Psoas muscle (tissue), 8 donors: ENCODE data around the gene UBE2J2. TPM values are rescaled to one million over a fixed set of nuclear protein-coding genes. Genes with fewer than 3 reads are reported as not detected.

Source experiments
- ATAC-seq, 4 donors: fragments of 200-7000 bp; cut with Tn5 transposase; one replicate each; pipeline ENCODE4 v1.9.1; 2020; ENCODE audit warnings: moderate library complexity in 3 of 4, mild to moderate bottlenecking in 2 of 4
- DNase-seq, 2 donors: peaks; one replicate each; pipeline ENCODE4 v3.0.0-alpha.2; 2020
- H3K27ac ChIP-seq: fragments of 200-600 bp; one replicate; pipeline ENCODE4 v1.8.0; 2022
- H3K27me3 ChIP-seq, 3 donors: fragments of 200-600 bp in 1 of 3; one replicate each; pipeline versions ENCODE4 v1.6.1 to v1.8.0; 2013 to 2022; ENCODE audit warnings: low read length in 2 of 3, mild to moderate bottlenecking in 2 of 3, moderate library complexity in 1 of 3; ENCODE audit not compliant: insufficient read depth in 3 of 3
- H3K36me3 ChIP-seq, 2 donors: fragments of 200-600 bp in 1 of 2; one replicate each; pipeline versions ENCODE4 v1.6.1 to v1.8.0; 2013 to 2022; ENCODE audit warnings: low read depth in 1 of 2, mild to moderate bottlenecking in 1 of 2, moderate library complexity in 1 of 2; ENCODE audit not compliant: insufficient read depth in 1 of 2
- H3K4me1 ChIP-seq: fragments of 200-600 bp; one replicate; pipeline ENCODE4 v1.8.0; 2022
- H3K4me3 ChIP-seq: fragments of 200-600 bp; one replicate; pipeline ENCODE4 v1.8.0; 2022; ENCODE audit warnings: mild to moderate bottlenecking
- H3K9me3 ChIP-seq: fragments of 200-600 bp; one replicate; pipeline ENCODE4 v1.8.0; 2022
- CTCF ChIP-seq: fragments of 200-600 bp; IDR thresholded peaks from one replicate; pipeline ENCODE4 v1.8.0; 2022; ENCODE audit warnings: antibody characterized with exemption
- WGBS, 3 donors: extraction: QIAGEN DNeasy Blood & Tissue Kit; methylation state at CpG; one replicate each; pipeline versions ENCODE4 v1.1.6 to v1.1.7; 2013; 5-methylcytosine and 5-hydroxymethylcytosine counted together
- intact Hi-C, 2 donors: fragments of 100-400 bp; cut with DNase I; formaldehyde crosslinking; loops; one replicate each; pipeline versions ENCODE4 v1.11.0 to v1.14.2; 2022
- polyA plus RNA-seq, 3 donors: library from polyadenylated mRNA; stranded (reverse); fragments of 200-250 nt; gene quantifications; one replicate each; pipeline ENCODE4 v1.2.3, GENCODE V29; 2013
- total RNA-seq, 4 donors: library from RNA; stranded (reverse); fragmentation: NEBNext Ultra II Directional in 2 of 4; extraction: Animal tissue kit (Norgen Biotek cat#: 25700) in 2 of 4; gene quantifications; one replicate each; pipeline versions ENCODE4 v1.2.1 to v1.2.4, GENCODE V29; 2021 to 2023
- donor health status: healthy with polysubstance abuse.
- donor health status: DM: no; HTN: no; CAD: no; lungs with moderate emphysema.
- donor health status: Bipolar disorder and iron deficiency.
- donor health status: healthy.
- donor health status: DM: yes; HTN: yes; CAD: no.
- donor health status: DM: no; HTN: no; CAD: no.
- donor health status: DM: no; HTN: no; CAD: no.
- donor health status: DM: yes; HTN: yes; CAD: no.

Gene UBE2J2
- total and polyA plus RNA-seq, 7 donors: 36.8 to 80.9 (median 44.9) TPM

- WGBS, 3 donors: 68 to 83% (median 71%) methylated on average over 18 to 28 of the region's 28 CpGs
- Histone ChIP-seq H3K27me3 (peaks cover 0 to 19% (median 4%) of the 10 kb centered on the region in 3 donors), H3K4me3 (no peak overlapping the region), H3K27ac (no peak overlapping the region), H3K36me3 (peaks cover 0 to 11% of the 10 kb centered on the region in 2 donors), H3K4me1 (peaks cover 8% of the 10 kb centered on the region), H3K9me3 (no peaks in the 10 kb centered on the region)
- no peak for TF ChIP-seq CTCF
- DNase-seq: peak; percentile 11 to 44
- intact Hi-C loops: no loop called here
- no peak for ATAC-seq
Measured at GRCh38 chr1:1211541-1212441, 61.9 kb downstream of the UBE2J2 start.

GRCh38 chr1:1210726-1211540, 62.7 kb downstream of the UBE2J2 start:
- ATAC-seq (no peak), DNase-seq (peak; percentile 7 to 48)
- Histone ChIP-seq H3K4me1 (peaks cover 11% of the 10 kb centered on the region), H3K9me3 (no peaks in the 10 kb centered on the region), H3K27me3 (peaks cover 0 to 28% (median 8%) of the 10 kb centered on the region in 3 donors), H3K27ac (no peak overlapping the region), H3K4me3 (no peak overlapping the region), H3K36me3 (peaks cover 0 to 2% of the 10 kb centered on the region in 2 donors)
- WGBS, 3 donors: 91 to 95% (median 92%) methylated on average over 24 to 31 of the region's 31 CpGs
- no peak for TF ChIP-seq CTCF
- intact Hi-C loops: no loop called here

GRCh38 chr1:1208713-1209433, 64.8 kb downstream of the UBE2J2 start:
- Histone ChIP-seq H3K36me3 (no peaks in the 10 kb centered on the region), H3K4me1 (peaks cover 14% of the 10 kb centered on the region), H3K27ac (no peak overlapping the region), H3K9me3 (no peaks in the 10 kb centered on the region), H3K27me3 (peaks cover 0 to 37% (median 10%) of the 10 kb centered on the region in 3 donors), H3K4me3 (no peak overlapping the region)
- WGBS, 3 donors: 22 to 37% (median 31%) methylated on average over 27 to 38 of the region's 38 CpGs
- ATAC-seq (no peak), DNase-seq (peak; percentile 16 to 50)
- no peak for TF ChIP-seq CTCF
- intact Hi-C loops: no loop called here

GRCh38 chr1:1207571-1207892, 66.1 kb downstream of the UBE2J2 start:
- no peak overlapping the region for H3K4me3 ChIP-seq
- DNase-seq: peak; percentile 9 to 44
- no peak for ATAC-seq

More at GRCh38 chr1:1207571-1207892, 66.1 kb downstream of the UBE2J2 start:
- Histone ChIP-seq H3K4me1 (peaks cover 14% of the 10 kb centered on the region), H3K9me3 (no peaks in the 10 kb centered on the region), H3K27ac (no peak overlapping the region), H3K36me3 (no peaks in the 10 kb centered on the region), H3K27me3 (peaks cover 0 to 37% (median 13%) of the 10 kb centered on the region in 3 donors)
- TF ChIP-seq CTCF: no peak
- 56 to 83% (median 61%) methylated on average over 6 to 11 of the region's 11 CpGs for WGBS, 3 donors
- intact Hi-C loops: no loop called here
